Measurements from ENCODE around the gene ITM2A. TPM values are rescaled to one million over a fixed set of nuclear protein-coding genes. Genes with fewer than 3 reads are reported as not detected.

ITM2A gene
- total RNA-seq, 1 donor from 2014 or later, result 142 TPM

- intact Hi-C loops (cut with micrococcal nuclease), result loop anchor here (5.0 kb wide), 1 partner anchor 42 kb away; the partner anchor contains the start of gene ITM2A
Measured at GRCh38 chrX:79325263-79325958, 41.7 kb downstream of the ITM2A start.

Other genes with a start within 250 kb of the ITM2A start
- 22.9 and 23.2 TPM in 2 replicates for gene GPR174, start 222.6 kb downstream of the ITM2A start, total RNA-seq